ENCODE measurements around the gene MFSD8.
A peak's percentile ranks its signal among the peaks of the same experiment; 100 is the strongest.
"Not testable (repeated sequence)": the region's sequence is repeated elsewhere in the genome, so short reads cannot be mapped to it uniquely, and the experiment has no call there.

MFSD8 gene, protein sequence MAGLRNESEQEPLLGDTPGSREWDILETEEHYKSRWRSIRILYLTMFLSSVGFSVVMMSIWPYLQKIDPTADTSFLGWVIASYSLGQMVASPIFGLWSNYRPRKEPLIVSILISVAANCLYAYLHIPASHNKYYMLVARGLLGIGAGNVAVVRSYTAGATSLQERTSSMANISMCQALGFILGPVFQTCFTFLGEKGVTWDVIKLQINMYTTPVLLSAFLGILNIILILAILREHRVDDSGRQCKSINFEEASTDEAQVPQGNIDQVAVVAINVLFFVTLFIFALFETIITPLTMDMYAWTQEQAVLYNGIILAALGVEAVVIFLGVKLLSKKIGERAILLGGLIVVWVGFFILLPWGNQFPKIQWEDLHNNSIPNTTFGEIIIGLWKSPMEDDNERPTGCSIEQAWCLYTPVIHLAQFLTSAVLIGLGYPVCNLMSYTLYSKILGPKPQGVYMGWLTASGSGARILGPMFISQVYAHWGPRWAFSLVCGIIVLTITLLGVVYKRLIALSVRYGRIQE

DNA sequence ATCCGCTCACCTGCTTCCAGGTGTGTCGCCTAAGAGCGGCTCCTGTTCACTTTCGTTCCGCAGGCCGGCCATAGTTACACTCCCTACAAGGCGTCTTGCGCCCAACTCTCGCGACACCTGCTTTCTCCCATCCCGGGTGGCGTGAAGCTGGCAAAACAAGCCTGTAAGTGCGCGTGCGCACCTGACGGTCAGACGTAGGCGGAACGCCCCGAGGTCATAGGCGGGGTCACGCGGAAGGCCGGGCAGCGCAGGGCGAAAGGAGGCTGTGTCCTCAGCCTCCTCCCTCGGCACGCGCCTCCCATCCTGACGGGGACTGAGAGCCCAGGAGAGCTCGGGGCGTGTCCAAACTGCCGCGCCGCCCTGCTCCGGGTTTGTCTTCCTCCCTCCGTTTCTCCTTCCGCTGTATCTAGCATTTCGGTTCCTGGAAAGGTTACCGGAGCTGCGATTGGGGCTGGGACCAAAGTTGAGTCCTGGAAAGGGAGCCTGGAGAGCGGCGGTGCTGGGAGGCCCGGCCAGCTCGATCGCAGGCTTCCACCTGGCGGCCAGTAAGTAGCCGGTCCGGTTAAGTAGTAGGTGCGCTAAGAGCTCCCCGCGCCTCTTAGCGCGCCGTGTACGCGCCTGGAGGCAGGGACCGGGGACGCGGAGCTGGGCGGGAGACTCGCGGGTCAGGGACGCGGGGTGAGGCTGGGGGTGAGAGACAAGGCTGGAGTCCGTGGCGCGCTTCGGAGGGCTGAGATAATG, at the start of gene MFSD8, which contains the start of gene ABHD18:
Gene MFSD8, minus strand, starts transcription at position 112 of the 741 bp plus-strand sequence. Its CDS starts 40 bp downstream, at position 72.
Gene ABHD18, plus strand, starts transcription at position 345 of the 741 bp plus-strand sequence. CDS start 17,550 bp downstream, outside the sequence.
- peak; percentile 99 for DNase-seq (ENCODE audit: low read depth)

DNA sequence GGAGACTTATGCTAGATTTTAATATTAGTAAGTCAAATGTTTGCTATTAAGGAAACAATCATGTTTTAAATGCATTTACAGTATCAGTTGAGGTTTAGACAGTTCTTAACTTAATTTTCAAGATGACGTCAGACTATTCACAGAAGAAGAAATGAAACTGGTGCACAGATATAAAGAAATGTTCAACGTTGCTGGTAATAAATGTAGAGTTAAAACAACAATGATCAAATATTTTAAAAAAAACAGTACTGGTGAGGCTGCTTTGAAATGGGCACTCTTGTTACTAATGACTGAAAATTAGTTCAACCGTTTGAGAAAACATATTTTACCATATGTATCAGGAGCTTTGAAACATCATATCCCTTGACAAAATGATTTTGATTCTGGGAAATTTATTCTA, 44.5 kb upstream of the MFSD8 start:
- no peak for DNase-seq (ENCODE audit: low read depth)

DNA sequence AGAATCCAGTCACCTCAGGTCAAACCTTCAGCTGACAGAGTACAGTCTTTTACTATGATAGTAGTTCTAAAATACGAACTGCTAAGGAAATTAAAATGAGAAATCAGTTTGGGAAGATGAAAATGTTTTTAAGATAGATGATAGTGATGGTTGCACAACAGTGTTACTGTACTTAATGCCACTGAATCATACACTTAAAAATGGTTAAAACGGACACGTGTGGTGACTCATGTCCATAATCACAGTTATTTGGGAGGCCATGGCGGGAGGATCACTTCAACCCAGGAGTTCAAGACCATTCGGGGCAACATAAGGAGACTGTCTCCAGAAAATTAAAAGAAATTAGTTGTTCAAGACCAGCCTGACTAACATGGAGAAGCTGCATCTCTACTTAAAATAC, 41.6 kb upstream of the MFSD8 start:
- peak; percentile 0 for DNase-seq (ENCODE audit: low read depth)

DNA sequence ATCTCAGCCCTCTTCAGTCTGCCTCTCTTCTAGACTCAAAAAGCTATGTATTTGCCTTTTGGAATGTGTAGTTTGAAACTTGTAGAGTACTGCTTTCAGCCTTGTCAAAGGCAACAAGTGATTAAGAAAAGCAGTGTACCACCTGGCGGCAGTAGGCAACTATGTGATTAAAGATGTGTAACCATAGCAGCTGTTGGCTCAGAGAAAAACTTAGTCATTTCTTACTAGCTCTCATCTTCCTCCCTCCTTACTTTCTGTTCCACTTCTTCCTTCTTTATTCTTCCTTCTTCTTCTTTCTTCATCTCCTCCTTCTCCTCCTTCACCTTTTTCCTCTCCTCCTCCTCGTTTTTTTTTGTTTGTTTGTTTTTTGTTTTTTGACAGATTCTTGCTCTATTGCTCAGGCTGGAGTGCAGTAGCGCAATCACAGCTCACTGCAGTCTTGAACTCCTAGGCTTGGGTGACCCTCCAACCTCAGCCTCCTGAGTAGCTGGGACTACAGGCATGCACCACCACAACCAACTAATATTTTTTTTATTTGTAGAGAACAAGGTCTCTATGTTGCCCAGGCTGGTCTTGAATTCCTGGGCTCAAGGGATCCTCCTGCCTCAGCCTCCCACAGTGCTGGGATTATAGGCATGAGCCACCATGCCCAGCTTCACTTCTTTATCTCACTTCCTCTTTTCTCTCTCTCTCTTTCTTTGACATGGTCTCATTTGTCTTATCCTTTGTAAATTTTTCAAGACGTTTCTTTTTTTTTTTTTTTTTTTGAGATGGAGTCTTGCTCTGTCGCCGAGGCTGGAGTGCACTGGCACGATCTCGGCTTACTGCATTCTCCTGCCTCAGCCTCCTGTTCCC, 32.8 kb upstream of the MFSD8 start:
- peak; percentile 6 for DNase-seq (ENCODE audit: low read depth)

DNA sequence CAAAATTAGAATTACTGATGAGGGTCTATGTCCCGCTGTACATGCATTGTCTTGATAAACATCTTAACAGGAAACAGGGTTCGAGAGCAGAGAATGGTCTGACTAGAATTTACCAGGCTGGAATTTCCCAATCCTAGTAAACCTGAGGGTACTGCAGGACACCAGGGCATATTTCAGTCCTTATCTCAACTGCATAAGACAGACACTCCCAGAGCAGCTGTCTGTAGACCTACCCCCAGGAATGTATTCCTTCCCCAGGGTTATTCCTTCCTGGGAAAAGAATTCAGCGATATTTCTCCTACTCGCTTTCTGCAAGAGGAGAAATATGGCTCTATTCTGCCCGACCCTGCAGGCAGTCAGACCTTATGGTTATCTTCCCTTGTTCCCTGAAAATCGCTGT, 31.5 kb upstream of the MFSD8 start:
- DNase-seq (ENCODE audit: low read depth) = not testable (repeated sequence)

DNA sequence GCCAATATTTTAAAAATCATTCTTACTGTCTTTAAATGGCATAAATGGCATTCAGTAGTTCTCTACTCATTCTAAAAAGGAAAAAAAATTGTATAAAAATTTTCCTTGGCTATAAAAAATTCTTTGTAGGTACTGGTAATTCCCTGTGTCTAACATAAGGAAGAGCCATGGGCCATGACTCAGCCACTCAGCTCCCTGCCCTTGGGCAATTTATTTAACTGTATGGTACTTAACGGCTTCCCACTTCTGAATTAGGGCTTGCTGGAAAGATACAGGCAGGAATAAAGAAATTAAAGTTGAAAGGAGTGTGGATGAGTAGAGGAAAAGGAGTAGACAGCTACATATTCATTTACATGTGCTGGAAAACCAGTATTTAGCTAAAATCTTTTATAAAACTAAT, 30.8 kb upstream of the MFSD8 start:
- no peak for DNase-seq (ENCODE audit: low read depth)

DNA sequence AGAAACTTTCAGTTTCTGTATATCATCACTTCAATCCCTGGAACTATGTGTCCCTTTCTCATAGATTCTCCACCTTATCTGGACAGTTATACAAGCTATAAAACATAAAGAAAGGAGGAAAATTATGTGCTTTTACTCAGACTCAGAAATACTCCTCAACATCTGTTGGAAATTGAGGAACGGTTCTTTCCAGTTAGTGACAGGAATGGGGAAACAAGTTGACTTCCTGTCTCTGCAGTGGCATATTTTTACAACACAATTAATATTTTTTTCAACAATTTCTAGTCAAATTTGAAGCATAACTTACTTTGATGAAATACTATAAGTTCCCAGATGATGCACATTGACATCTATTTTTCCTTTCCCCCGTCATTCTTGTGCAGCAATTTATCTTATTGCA, 28.2 kb upstream of the MFSD8 start:
- DNase-seq (ENCODE audit: low read depth) = no peak

DNA sequence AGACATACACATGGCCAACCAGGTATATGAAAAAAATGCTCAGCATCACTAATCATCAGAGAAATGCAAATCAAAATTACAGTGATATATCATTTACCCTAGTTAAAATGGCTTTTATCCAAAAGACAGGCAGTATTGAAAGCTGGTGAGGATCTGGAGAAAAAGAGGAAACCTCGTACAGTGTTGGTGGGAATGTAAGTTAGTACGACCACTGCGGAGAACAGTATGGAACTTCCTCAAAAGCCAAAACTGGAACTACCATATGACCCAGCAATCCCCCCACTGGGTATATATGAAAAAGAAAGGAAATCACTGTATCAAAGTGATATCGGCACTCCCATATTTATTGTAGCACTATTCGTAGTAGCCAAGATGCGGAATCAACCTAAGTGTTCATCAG, 23.7 kb upstream of the MFSD8 start:
- no peak for DNase-seq (ENCODE audit: low read depth)

DNA sequence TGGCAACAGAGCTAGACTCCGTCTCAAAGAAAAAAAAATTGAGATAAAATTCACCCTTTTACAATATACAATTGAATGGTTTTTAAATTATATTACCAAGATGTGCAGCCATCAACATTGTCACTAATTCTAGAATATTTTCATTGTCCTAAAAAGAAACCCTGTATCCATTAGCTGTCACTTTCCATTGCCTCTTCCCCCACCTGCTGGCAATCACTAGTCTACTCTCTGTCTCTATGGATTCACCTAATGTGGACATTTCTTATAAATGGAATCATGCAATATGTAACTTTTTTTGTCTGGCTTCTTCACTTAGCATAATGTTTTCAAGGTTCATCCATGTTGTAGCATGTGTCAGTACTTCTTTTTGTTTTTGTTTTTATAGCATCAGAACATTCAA, 21.0 kb upstream of the MFSD8 start:
- no peak for DNase-seq (ENCODE audit: low read depth)

DNA sequence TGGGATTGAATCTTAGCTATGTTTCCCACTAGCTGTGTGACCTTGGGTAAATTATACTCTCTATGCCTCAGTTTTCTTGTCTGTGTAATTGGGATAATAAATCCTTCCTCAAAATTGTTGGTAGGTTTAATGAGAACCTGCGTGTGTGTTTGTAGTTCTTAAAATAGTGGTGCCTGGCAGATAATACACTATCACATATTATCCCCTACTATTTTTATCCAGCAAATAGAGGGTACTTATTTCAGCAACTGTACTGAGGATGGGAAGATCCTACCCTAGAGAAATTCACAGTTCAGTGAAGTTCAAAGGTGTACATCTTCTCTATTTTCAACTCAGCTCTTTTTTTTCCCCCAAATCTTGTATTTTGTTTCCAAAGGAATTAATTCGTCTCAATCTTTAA, 17.5 kb upstream of the MFSD8 start:
- no peak for DNase-seq (ENCODE audit: low read depth)

DNA sequence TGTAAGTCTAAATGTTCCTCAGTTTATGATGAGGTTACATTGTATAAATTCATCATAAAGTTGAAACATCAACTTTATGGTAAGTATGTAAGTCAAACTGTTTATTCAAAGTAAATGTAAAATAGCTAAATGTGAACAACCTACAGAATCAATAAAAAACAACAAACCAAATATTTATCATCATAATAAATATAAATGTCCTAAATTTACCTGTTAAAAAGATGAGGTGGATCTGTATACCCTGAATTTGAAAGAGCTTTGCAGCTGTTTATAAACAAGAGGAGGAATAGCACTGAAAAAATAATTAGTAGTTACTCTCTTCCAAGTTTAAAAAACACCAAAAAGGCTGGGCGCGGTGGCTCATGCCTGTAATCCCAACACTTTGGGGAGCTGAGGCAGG, 14.0 kb upstream of the MFSD8 start:
- no peak for DNase-seq (ENCODE audit: low read depth)

DNA sequence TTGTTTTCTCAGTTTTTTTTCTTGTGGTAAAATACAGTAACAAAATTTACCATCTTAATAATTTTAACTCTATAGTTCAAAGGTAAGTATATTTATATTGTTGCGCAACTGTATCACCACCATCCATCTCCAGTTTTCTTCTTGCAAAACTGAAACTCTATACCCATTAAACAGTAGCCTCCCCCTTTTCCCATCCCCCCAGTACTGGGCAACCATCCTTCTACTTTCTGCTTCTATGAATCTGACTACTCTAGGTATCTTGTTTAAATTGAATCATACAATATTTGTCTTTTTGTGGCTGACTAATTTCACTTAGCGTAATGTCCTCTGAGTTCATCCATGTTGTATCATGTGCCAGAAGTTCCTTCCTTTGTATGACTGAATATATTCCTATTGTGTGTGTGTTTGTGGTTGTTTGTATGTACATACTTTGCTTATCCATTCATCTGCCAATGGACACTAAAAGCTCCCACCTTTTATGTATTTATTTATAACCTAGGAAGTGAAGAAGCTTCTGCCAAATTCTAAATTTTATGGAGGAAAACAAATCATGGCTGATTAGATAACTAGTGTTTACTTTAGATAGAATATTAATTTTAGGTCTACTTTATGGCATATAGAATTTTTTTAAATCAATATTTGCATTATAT, 10.3 kb upstream of the MFSD8 start:
- DNase-seq (ENCODE audit: low read depth) = peak; percentile 23

DNA sequence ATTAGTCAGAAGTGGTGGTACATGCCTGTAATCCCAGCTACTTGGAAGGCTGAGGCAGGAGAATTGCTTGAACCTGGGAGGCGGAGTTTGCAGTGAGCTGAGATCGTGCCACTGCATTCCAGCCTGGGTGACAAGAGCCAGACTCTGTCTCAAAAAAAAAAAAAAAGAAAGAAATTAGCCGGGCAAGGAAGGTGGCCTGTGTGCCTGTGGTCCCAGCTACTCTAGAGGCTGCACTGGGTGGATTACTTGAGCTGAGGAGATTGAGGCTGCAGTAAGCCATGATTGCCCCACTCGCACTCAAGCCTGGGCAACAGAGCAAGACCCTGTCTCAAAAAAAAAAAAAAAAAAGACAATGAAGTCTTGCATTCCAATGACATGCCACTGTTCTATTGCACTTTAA, 6.0 kb upstream of the MFSD8 start:
- not testable (repeated sequence) for DNase-seq (ENCODE audit: low read depth)

DNA sequence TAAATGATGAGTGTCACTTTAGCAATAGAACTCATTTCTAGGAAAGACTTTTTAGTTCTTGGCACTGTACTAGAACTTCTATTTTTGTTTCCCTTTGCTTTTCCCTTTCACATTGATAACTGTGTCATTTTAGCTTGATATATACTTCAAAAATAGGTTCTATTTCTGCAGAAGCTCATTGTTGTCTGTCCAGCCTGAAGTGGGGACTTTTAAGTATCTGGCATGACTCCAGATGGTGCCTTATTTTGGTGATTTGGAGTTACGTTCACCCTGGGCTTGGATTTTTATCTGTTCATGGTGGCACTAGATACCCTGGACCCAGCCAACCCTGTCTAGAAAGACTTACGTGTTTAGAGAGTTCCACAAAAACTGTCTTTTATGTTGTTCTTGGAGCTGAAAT, 3.6 kb upstream of the MFSD8 start:
- no peak for DNase-seq (ENCODE audit: low read depth)

DNA sequence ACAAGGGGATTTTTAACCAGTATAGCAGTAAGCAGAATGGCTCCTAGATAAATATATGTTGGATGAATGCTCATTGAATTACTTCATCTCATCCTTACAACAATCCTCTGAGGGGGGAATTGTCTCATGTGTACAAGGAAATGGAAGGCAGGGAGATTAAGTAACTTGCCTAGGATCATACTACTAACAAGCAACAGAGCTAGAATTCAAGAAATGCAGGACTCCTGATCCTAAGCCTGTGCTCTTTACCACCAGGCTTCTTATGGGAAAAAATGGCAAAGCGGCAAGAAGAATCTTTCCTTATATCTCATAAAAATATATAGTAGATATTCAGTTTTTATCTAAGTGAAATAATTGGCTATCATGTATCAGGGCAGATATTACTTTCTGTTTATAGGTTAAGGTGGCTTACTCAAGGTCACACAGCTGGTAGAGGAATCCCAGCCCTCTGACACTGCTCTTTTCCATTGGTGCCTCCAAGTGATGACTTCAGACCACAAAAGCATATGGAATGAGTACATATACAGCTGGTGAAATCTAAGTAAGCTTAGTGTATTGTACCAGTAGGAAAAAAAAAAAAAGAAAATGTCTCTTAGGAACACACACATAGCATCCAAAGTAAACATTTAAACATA, 2.3 kb upstream of the MFSD8 start:
- no peak for DNase-seq (ENCODE audit: low read depth)

DNA sequence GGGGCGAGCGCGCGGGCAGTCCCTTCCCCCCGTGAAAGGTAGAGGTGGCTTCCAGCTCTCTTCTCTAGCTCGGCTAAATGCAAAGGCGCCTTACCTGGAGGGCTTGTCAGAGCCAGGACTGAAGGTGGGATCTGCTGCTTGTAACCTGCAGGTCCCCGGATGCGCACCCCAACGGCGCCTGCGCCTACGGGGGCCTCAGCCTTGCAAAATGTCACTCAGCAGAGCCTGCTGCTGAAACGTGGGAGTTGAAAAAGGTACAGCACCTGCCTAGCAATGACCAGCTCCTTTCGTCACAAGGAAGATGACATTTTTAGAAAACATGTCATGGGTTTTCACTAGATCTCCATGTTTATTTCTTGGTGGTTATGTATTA, 816 bp upstream of the MFSD8 start:
- DNase-seq (ENCODE audit: low read depth) = no peak

DNA sequence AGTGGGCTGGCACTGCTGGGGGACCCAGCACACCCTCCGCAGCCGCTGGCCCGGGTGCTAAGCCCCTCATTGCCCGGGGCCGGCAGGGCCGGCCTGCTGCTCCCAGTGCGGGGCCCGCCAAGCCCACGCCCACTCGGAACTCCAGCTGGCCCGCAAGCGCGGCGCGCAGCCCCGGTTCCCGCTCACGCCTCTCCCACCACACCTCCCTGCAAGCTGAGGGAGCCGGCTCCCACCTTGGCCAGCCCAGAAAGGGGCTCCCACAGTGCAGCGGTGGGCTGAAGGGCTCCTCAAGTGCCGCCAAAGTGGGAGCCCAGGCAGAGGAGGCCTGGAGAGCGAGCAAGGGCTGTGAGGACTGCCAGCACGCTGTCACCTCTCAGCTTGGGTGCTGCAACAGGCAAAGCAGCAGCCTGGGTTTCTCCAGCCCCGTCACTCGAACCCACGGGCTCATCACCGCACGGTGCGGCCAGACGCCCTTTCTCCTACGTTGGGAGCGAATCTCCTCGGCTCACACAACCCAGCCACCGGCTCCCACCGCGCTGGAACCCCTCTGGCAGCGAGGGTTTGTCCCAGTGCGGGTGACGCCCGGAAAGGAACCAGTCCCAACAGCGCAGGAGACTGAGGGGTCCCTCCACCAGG, 429 bp downstream of the MFSD8 start:
- not testable (repeated sequence) for DNase-seq (ENCODE audit: low read depth)

DNA sequence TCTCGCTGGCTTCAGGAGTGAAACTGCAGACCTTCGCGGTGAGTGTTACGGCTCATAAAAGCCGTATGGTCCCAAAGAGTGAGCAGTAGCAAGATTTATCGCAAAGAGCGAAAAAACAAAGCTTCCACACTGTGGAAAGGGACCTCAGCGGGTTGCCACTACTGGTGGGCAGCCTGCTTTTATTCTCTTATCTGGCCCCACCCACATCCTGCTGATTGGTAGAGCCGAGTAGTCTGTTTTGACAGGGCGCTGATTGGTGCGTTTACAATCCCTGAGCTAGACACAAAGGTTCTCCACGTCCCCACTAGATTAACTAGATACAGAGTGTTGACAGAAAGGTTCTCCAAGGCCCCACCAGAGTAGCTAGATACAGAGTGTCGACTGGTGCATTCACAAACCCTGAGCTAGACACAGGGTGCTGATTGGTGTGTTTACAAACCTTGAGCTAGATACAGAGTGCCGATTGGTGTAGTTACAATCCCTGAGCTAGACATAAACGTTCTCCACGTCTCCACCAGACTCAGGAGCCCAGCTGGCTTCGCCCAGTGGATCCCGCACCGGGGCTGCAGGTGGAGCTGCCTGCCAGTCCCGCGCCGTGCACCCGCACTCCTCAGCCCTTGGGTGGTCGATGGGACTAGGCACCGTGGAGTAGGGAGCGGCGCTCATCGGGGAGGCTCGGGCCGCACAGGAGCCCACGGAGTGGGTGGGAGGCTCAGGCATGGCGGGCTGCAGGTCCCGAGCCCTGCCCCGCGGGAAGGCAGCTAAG, 1.2 kb downstream of the MFSD8 start:
- not testable (repeated sequence) for DNase-seq (ENCODE audit: low read depth)

DNA sequence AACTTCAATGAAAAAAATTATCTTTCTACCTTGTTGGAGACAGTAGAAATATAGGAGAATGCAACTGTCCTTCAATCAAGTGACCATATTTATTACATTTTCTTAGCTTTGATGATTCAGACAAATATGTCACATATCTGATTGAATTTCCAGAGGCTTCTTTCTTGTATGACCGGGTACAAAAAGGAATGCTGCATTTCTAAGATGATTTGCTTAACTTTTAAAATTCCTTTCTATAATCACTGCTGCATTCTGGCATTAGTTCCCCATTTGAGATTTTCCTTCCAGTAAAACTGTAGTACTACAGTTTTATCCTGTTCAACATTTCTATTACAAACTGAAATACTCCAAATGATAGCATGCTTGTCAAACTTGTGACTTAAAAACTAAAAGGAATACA, 5.2 kb downstream of the MFSD8 start:
- DNase-seq (ENCODE audit: low read depth) = no peak

DNA sequence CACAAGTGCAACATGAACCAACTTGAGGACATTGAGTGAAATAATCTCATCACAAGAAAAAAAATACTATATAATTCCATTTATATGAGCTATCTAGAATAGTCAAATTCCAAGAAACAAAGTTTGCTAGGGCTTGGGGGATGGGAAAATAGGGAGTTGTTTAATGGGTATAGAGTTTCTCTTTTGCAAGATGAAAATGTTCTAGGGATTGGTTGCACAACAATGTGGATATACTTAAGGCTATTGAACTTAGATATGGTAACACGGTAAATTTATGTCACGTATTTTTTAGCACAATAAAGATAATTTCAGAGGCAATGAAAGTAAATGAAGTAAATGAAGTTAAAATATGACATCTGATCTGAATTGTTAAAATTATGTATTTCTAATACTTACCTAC, 7.9 kb downstream of the MFSD8 start:
- DNase-seq (ENCODE audit: low read depth) = no peak
